Measurements from ENCODE around the gene TLCD3B.

DNA sequence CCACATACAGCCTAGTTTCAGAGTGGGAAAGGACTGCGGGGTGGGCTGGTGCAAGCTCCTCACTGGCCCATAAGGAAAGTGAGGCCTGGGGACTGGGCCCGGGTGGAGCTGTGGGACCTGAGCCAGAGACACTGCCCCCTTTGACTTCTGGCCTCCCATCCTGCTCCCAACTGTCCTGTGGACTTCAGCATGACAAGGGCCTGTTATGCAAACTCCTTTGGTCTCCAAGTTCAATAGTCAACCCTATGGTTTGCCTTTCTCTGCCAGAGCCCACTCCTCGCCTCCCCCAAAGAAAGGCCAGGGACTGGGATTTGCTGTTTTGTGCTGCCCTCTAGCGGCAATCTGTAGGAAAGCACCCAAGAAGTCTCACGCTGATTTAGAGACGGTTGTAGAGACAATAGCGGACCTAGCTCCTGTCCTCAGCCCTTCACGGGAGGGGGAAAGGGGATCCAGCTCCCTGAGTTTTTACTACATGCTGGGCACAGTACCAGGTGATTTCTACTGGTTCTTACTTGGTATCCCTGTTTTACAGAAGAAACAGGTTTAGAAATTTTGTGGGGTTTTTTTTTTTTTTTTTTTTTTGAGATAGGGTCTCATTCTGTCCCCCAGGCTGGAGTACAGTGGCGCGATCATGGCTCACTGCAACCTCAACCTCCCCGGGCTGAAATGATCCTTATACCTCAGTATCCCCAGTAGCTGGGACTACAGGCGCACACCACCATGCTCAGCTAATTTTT lies 1.2 kb upstream of the TLCD3B start:
- TF ChIP-seq TARDBP (IDR thresholded peaks at IDR 0.05) (no peak), CTBP1 (IDR thresholded peaks at IDR 0.05; ENCODE audit: borderline replicate concordance) (no peak), ELF4 (IDR thresholded peaks at IDR 0.05) (no peak), FOXA1 (IDR thresholded peaks at IDR 0.05) (no peak), SP1 (IDR thresholded peaks at IDR 0.05) (no peak)
- TF ChIP-seq, protein P1, sequence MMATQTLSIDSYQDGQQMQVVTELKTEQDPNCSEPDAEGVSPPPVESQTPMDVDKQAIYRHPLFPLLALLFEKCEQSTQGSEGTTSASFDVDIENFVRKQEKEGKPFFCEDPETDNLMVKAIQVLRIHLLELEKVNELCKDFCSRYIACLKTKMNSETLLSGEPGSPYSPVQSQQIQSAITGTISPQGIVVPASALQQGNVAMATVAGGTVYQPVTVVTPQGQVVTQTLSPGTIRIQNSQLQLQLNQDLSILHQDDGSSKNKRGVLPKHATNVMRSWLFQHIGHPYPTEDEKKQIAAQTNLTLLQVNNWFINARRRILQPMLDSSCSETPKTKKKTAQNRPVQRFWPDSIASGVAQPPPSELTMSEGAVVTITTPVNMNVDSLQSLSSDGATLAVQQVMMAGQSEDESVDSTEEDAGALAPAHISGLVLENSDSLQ (IDR thresholded peaks at IDR 0.05), result no peak

Data from HEK293T (cell line).